ENCODE data around the gene GALR2.

Gene GALR2

GRCh38 chr17:76111956-76112355 lies 37.4 kb downstream of the GALR2 start:
- no peak for TF ChIP-seq CTCF (IDR thresholded peaks at IDR 0.05; ENCODE audit: extremely low read depth, missing control alignments)
- no peak for DNase-seq (ENCODE audit: low spot score)

GRCh38 chr17:76115138-76115754 lies 40.7 kb downstream of the GALR2 start:
- DNase-seq (ENCODE audit: low spot score): no peak
- TF ChIP-seq CTCF (IDR thresholded peaks at IDR 0.05; ENCODE audit: extremely low read depth, missing control alignments): no peak

GRCh38 chr17:76119409-76120371 lies 45.1 kb downstream of the GALR2 start:
- DNase-seq (ENCODE audit: low spot score): no peak
- TF ChIP-seq CTCF (IDR thresholded peaks at IDR 0.05; ENCODE audit: extremely low read depth, missing control alignments): no peak

- no peak for DNase-seq (ENCODE audit: low spot score)
- TF ChIP-seq CTCF (IDR thresholded peaks at IDR 0.05; ENCODE audit: extremely low read depth, missing control alignments): no peak
Measured at GRCh38 chr17:76120658-76121008, 46.1 kb downstream of the GALR2 start.

- DNase-seq (ENCODE audit: low spot score): peak; percentile 73
- TF ChIP-seq CTCF (IDR thresholded peaks at IDR 0.05; ENCODE audit: extremely low read depth, missing control alignments): no peak
Measured at GRCh38 chr17:76121932-76122430, 47.4 kb downstream of the GALR2 start.

- peak; percentile 44 for DNase-seq (ENCODE audit: low spot score)
- no peak for TF ChIP-seq CTCF (IDR thresholded peaks at IDR 0.05; ENCODE audit: extremely low read depth, missing control alignments)
Measured at GRCh38 chr17:76122431-76123190, 48.0 kb downstream of the GALR2 start.

- no peak for TF ChIP-seq CTCF (IDR thresholded peaks at IDR 0.05; ENCODE audit: extremely low read depth, missing control alignments)
- no peak for DNase-seq (ENCODE audit: low spot score)
Measured at GRCh38 chr17:76123191-76123499, 48.6 kb downstream of the GALR2 start.
